ENCODE measurements around the gene EDA.

GRCh38 chrX:69995362-69996112 is 379.6 kb downstream of the EDA start:
- no peak for TF ChIP-seq CTCF (IDR thresholded peaks at IDR 0.05)
- no peak for TF ChIP-seq POLR2A (IDR thresholded peaks at IDR 0.05)
- no peak for TF ChIP-seq POLR2AphosphoS5 (IDR thresholded peaks at IDR 0.05)
